Lung (tissue), 12 donors: ENCODE measurements around the gene KRTAP5-6. TPM values are rescaled to one million over a fixed set of nuclear protein-coding genes. Genes with fewer than 3 reads are reported as not detected.

Experiments used
- ATAC-seq: fragments of 200-7000 bp; cut with Tn5 transposase; one replicate; pipeline ENCODE4 v1.9.1; 2020; ENCODE audit warnings: moderate number of reproducible peaks; ENCODE audit not compliant: insufficient read depth, low FRiP score
- DNase-seq, 3 donors: peaks; one replicate each; pipeline ENCODE4 v3.0.0-alpha.2; 2013 to 2017
- H3K27ac ChIP-seq, 2 donors: one replicate each; pipeline ENCODE4 v1.5.1; 2013; ENCODE audit warnings: mild to moderate bottlenecking in 2 of 2, moderate library complexity in 2 of 2, control low read depth in 1 of 2, inconsistent platforms in 1 of 2, low read depth in 1 of 2, low read length in 1 of 2
- H3K27me3 ChIP-seq, 3 donors: one replicate each; pipeline ENCODE4 v1.5.1; 2013; ENCODE audit warnings: low read length in 2 of 3; ENCODE audit not compliant: control insufficient read depth in 3 of 3, insufficient read depth in 3 of 3
- H3K36me3 ChIP-seq, 4 donors: one replicate each; pipeline ENCODE4 v1.5.1; 2013; ENCODE audit warnings: low read length in 4 of 4, mild to moderate bottlenecking in 1 of 4, moderate library complexity in 1 of 4; ENCODE audit not compliant: control insufficient read depth in 4 of 4, insufficient read depth in 4 of 4
- H3K4me1 ChIP-seq, 5 donors: one replicate each; pipeline ENCODE4 v1.5.1; 2013; ENCODE audit warnings: low read length in 5 of 5, mild to moderate bottlenecking in 2 of 5, moderate library complexity in 1 of 5; ENCODE audit not compliant: control insufficient read depth in 5 of 5, insufficient read depth in 5 of 5
- H3K4me3 ChIP-seq: one replicate; pipeline ENCODE4 v1.5.1; 2013; ENCODE audit warnings: mild to moderate bottlenecking, control low read depth, moderate library complexity
- H3K9ac ChIP-seq, 2 donors: one replicate each; pipeline ENCODE4 v1.5.1; 2013; ENCODE audit warnings: low read length in 2 of 2, control low read depth in 1 of 2; ENCODE audit not compliant: insufficient read depth in 1 of 2
- H3K9me3 ChIP-seq, 4 donors: one replicate each; pipeline ENCODE4 v1.5.1; 2013; ENCODE audit warnings: low read length in 3 of 4, mild to moderate bottlenecking in 1 of 4, moderate library complexity in 1 of 4; ENCODE audit not compliant: control insufficient read depth in 4 of 4, insufficient read depth in 3 of 4
- CTCF ChIP-seq: IDR thresholded peaks from 2 replicates; pipeline ENCODE4 v1.5.1; 2012; ENCODE audit warnings: mild to moderate bottlenecking; ENCODE audit errors: control extremely low read depth, extremely low read depth
- WGBS, 2 donors: extraction: QIAGEN DNeasy Blood & Tissue Kit; methylation state at CpG; one replicate each; pipeline ENCODE4 v1.1.7; 2013; 5-methylcytosine and 5-hydroxymethylcytosine counted together
- polyA plus RNA-seq, 2 donors: library from polyadenylated mRNA; stranded (reverse); fragments of 200-250 nt; gene quantifications; one replicate each; pipeline ENCODE4 v1.2.1, GENCODE V29; 2013
- total RNA-seq, 2 donors: library from RNA; depleted of rRNA in 1 of 2; stranded (reverse); fragments of >200 nt in 1 of 2; gene quantifications; one replicate each; pipeline ENCODE4 v1.2.1, GENCODE V29; 2014 to 2021
- donor health status: control.
- donor health status: control.
- donor health status: Bipolar disorder and iron deficiency.
- donor health status: healthy.
- donor health status: DM: yes; HTN: yes; CAD: no.

KRTAP5-6 gene
- total and polyA plus RNA-seq, 4 donors = not detected

DNA sequence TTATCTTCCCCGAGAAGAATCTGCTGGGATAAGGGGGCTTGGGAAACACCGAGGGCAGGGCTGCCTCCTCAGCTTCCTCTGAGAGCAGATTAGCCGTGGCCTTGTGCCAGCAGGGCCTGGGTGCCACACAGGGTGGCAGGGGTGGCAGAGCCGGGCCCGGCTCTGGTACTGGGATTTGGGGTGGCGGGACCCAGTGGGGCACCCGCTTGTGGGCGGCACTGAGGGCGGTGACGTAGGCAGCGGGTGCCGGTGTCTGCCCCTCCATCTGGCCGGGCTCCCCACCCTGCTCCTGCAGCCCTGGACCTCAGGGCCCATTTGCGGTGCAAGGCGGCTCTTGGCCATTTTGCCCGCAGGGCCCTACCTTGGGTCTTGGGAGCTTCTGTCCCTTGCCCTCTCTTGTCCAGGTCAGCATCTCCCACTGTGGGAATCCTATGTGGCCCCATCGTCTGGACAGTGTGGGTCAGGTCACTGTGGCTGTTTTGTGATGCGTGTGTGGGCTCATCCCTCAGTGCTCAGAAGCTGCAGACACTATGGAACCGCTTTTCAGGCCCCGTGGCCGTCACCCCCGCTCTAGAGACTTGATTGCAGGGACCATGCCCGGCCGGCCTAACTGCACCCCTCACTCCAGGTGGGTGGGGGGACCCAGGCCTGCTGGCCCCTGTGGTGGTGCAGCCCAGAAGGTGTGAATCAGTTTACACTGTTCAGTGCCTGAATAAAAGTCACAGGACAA is 29.7 kb upstream of the KRTAP5-6 start:
- no peak overlapping the region for H3K27ac ChIP-seq
- H3K9ac ChIP-seq = no peak overlapping the region

GRCh38 chr11:1667906-1668305 is 29.1 kb upstream of the KRTAP5-6 start:
- H3K9ac ChIP-seq = no peak overlapping the region
- peaks cover 0 to 14% (median 3%) of the 10 kb centered on the region in 5 donors for H3K4me1 ChIP-seq
- H3K27me3 ChIP-seq = peaks cover 0 to 4% (median 0%) of the 10 kb centered on the region in 3 donors
- no peak overlapping the region for H3K4me3 ChIP-seq
- peak; percentile 76 to 89 (median 82) for DNase-seq
- peaks cover 0 to 5% (median 0%) of the 10 kb centered on the region in 4 donors for H3K9me3 ChIP-seq
- no peak for TF ChIP-seq CTCF
- H3K27ac ChIP-seq = no peak overlapping the region
- 38 to 45% methylated on average over 16 of the region's 16 CpGs for WGBS, 2 donors
- no peaks in the 10 kb centered on the region for H3K36me3 ChIP-seq
- ATAC-seq = no peak

More for the DNA sequence above, 29.7 kb upstream of the KRTAP5-6 start:
- H3K27me3 ChIP-seq = no peaks in the 10 kb centered on the region
- peaks cover 0 to 14% (median 3%) of the 10 kb centered on the region in 5 donors for H3K4me1 ChIP-seq
- DNase-seq = no peak
- H3K4me3 ChIP-seq = no peak overlapping the region
- ATAC-seq = no peak
- H3K9me3 ChIP-seq = peaks cover 0 to 5% (median 0%) of the 10 kb centered on the region in 4 donors
- 86 to 87% methylated on average over 21 to 24 of the region's 24 CpGs for WGBS, 2 donors
- no peak for TF ChIP-seq CTCF
- no peaks in the 10 kb centered on the region for H3K36me3 ChIP-seq

DNA sequence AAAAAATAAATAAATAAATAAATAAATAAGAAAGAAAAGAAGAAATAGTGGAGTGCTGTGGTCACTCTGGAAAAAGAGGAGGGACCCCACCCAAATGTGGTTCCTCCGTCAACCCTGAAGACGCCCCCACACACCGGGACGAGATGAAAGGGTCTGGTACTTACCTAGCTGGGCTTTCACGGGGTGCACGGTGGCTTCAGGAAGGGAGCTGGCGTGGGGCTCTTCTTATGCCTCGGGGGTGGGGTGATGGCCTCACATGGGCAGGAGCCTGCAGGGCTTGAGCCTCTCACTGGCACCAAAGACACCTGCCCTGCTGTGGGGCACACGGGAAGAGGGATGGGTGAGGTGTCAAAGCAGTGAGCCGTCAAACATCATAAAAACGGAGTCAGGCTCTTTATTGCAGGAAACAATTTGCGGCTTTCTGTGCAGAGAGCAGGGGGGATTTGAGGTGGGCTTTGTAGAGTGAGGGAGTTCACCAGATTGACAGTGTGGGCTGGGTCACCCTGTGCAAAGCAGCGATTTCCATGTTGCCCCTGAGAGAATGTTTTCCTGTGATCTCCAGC is 28.0 kb upstream of the KRTAP5-6 start:
- WGBS, 2 donors = 51 to 62% methylated on average over 13 of the region's 13 CpGs
- no peak for ATAC-seq
- Histone ChIP-seq H3K4me1 (peaks cover 0 to 23% (median 3%) of the 10 kb centered on the region in 5 donors), H3K27me3 (peaks cover 0 to 6% (median 0%) of the 10 kb centered on the region in 3 donors), H3K4me3 (no peak overlapping the region), H3K9ac (no peak overlapping the region), H3K9me3 (peaks cover 0 to 5% (median 0%) of the 10 kb centered on the region in 4 donors), H3K27ac (no peak overlapping the region), H3K36me3 (no peaks in the 10 kb centered on the region)
- TF ChIP-seq CTCF = no peak
- no peak for DNase-seq
